Thoracic aorta (tissue), 2 donors: ENCODE results near the gene LMO1. TPM values are rescaled to one million over a fixed set of nuclear protein-coding genes. Genes with fewer than 3 reads are reported as not detected.

Source experiments
- ATAC-seq: fragments of 150-250 bp; one replicate; pipeline ENCODE4 v1.8.0; 2017; ENCODE audit warnings: low read depth; ENCODE audit not compliant: insufficient number of reproducible peaks, low FRiP score
- DNase-seq: peaks from one replicate; pipeline ENCODE4 v3.0.0-alpha.2; 2020; ENCODE audit warnings: low spot score
- H3K27ac ChIP-seq, 2 donors: fragments of 200-600 bp; sonication (generic); 1 replicate in 1 of 2; 2 replicates in 1 of 2; pipeline ENCODE4 v1.5.1; 2016; ENCODE audit warnings: mild to moderate bottlenecking in 2 of 2, moderate library complexity in 2 of 2
- H3K27me3 ChIP-seq: fragments of 200-600 bp; sonication (generic); replicated peaks from 2 replicates; pipeline ENCODE4 v1.6.0; 2016; ENCODE audit warnings: mild to moderate bottlenecking; ENCODE audit not compliant: insufficient read depth
- H3K36me3 ChIP-seq: fragments of 200-600 bp; sonication (generic); one replicate; pipeline ENCODE4 v1.5.1; 2016
- H3K4me1 ChIP-seq, 2 donors: fragments of 200-600 bp; sonication (generic); 1 replicate in 1 of 2; 2 replicates in 1 of 2; pipeline versions ENCODE4 v1.5.1 to v1.6.0; 2016; ENCODE audit warnings: low read depth in 2 of 2, mild to moderate bottlenecking in 1 of 2; ENCODE audit not compliant: control insufficient read depth in 1 of 2
- H3K4me3 ChIP-seq: fragments of 200-600 bp; sonication (generic); 2 replicates; pipeline ENCODE4 v1.5.1; 2016; ENCODE audit warnings: mild to moderate bottlenecking
- H3K9me3 ChIP-seq: fragments of 200-600 bp; sonication (generic); 2 replicates; pipeline ENCODE4 v1.5.1; 2016
- CTCF ChIP-seq: fragments of 200-600 bp; sonication (generic); IDR thresholded peaks from one replicate; pipeline ENCODE4 v1.5.1; 2019; ENCODE audit warnings: antibody characterized with exemption
- total RNA-seq, 2 donors: library from RNA; depleted of rRNA; stranded (reverse); fragments of >200 nt; gene quantifications; one replicate each; pipeline versions ENCODE4 v1.1.0 to v1.2.3, GENCODE V29; 2016

The LMO1 gene
- total RNA-seq, 2 donors from 2014 or later = not detected

- no peaks in the 10 kb centered on the region for H3K36me3 ChIP-seq
- no peaks in the 10 kb centered on the region for H3K27me3 ChIP-seq
- ATAC-seq (no peak), DNase-seq (no peak)
- H3K9me3 ChIP-seq = no peaks in the 10 kb centered on the region
- H3K4me1 ChIP-seq = no peaks in the 10 kb centered on the region
- H3K27ac ChIP-seq = no peak overlapping the region
- no peak overlapping the region for H3K4me3 ChIP-seq
- TF ChIP-seq CTCF = no peak
These were observed 21.6 kb upstream of the LMO1 start for GRCh38 chr11:8285228-8285627.

GRCh38 chr11:8283465-8284230 is 20.0 kb upstream of the LMO1 start:
- no peak for ATAC-seq
- H3K27me3 ChIP-seq = no peaks in the 10 kb centered on the region
- no peak for DNase-seq
- no peak for TF ChIP-seq CTCF
- H3K4me1 ChIP-seq = no peaks in the 10 kb centered on the region
- H3K27ac ChIP-seq = no peak overlapping the region
- peak overlapping the region; percentile 25 for H3K4me3 ChIP-seq
- no peaks in the 10 kb centered on the region for H3K36me3 ChIP-seq
- no peaks in the 10 kb centered on the region for H3K9me3 ChIP-seq

- Histone ChIP-seq H3K27ac (no peak overlapping the region), H3K4me1 (no peaks in the 10 kb centered on the region), H3K4me3 (no peak overlapping the region), H3K9me3 (no peaks in the 10 kb centered on the region), H3K27me3 (no peaks in the 10 kb centered on the region), H3K36me3 (no peaks in the 10 kb centered on the region)
- no peak for ATAC-seq
- no peak for DNase-seq
- no peak for TF ChIP-seq CTCF
These were observed 19.4 kb upstream of the LMO1 start for GRCh38 chr11:8283100-8283464.

GRCh38 chr11:8282631-8283030 is 19.0 kb upstream of the LMO1 start:
- no peak for TF ChIP-seq CTCF
- H3K4me3 ChIP-seq = no peak overlapping the region
- no peaks in the 10 kb centered on the region for H3K4me1 ChIP-seq
- no peaks in the 10 kb centered on the region for H3K9me3 ChIP-seq
- DNase-seq = no peak
- H3K27me3 ChIP-seq = no peaks in the 10 kb centered on the region
- ATAC-seq = no peak
- H3K36me3 ChIP-seq = no peaks in the 10 kb centered on the region
- no peak overlapping the region for H3K27ac ChIP-seq

- DNase-seq = no peak
- TF ChIP-seq CTCF = no peak
- no peak overlapping the region for H3K4me3 ChIP-seq
These were observed 17.6 kb upstream of the LMO1 start for GRCh38 chr11:8281266-8281665.

More at GRCh38 chr11:8281266-8281665, 17.6 kb upstream of the LMO1 start:
- H3K27ac ChIP-seq = no peak overlapping the region
- no peaks in the 10 kb centered on the region for H3K27me3 ChIP-seq
- no peak for ATAC-seq
- no peaks in the 10 kb centered on the region for H3K36me3 ChIP-seq
- no peaks in the 10 kb centered on the region for H3K4me1 ChIP-seq
- no peaks in the 10 kb centered on the region for H3K9me3 ChIP-seq
